Activated naive CD8-positive, alpha-beta T cell treated with anti-CD3 and anti-CD28 coated beads for 36 hours (primary cell): Measurements from ENCODE around the gene NCKAP5. TPM values are rescaled to one million over a fixed set of nuclear protein-coding genes. Genes with fewer than 3 reads are reported as not detected.

Experiments used
- DNase-seq: peaks from one replicate; pipeline ENCODE4 v3.0.0; 2021
- H3K27ac Mint-ChIP-seq: one replicate; pipeline ENCODE4 v1.8.0; 2022; ENCODE audit warnings: mild to moderate bottlenecking, moderate library complexity, mixed read lengths
- H3K27me3 Mint-ChIP-seq: one replicate; pipeline ENCODE4 v1.8.0; 2022; ENCODE audit warnings: mild to moderate bottlenecking, mixed read lengths
- H3K36me3 Mint-ChIP-seq: one replicate; pipeline ENCODE4 v1.8.0; 2021; ENCODE audit warnings: mild to moderate bottlenecking, mixed read lengths
- H3K4me1 Mint-ChIP-seq: one replicate; pipeline ENCODE4 v1.8.0; 2021; ENCODE audit warnings: mixed read lengths
- H3K4me3 Mint-ChIP-seq: one replicate; pipeline ENCODE4 v1.8.0; 2022; ENCODE audit warnings: mild to moderate bottlenecking, moderate library complexity, mixed read lengths
- H3K9me3 Mint-ChIP-seq: one replicate; pipeline ENCODE4 v1.8.0; 2022; ENCODE audit warnings: mixed read lengths
- total RNA-seq, 2 experiments: library from RNA; stranded (reverse); gene quantifications; one replicate each; pipeline ENCODE4 v1.2.3, GENCODE V29; 2021

NCKAP5 gene
- total RNA-seq, 2 experiments from 2014 or later, result not detected

DNA sequence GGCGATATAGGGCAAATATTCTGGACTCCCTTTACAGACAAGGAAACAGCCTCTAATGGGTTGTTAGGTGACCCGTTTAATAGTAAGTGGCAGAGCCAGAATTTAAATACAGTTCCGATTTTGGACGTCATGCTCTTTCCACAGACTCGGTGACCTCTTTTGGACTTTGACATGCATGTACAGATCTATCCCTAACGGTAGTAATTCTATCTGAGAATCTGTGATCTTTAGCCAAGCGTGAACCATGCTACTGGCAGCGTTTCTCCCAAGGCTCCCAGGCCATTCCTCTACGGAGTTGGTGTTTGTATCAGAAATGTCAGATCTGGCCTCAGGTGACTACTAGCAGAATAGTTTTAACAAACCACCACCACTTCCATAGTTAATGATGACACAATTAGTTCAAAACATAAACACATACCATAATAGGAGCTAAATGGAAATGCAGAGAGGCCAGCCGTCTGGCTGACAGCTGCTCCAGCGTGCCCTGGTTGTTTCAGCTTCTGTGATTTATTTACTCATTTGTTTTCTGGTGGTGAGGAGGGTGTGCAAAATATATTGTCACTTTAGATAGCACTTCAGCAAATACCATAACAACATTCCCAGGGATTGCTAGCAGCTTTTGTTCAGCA lies 593.7 kb downstream of the NCKAP5 start:
- H3K36me3 Mint-ChIP-seq, result no peaks in the 10 kb centered on the region
- H3K27ac Mint-ChIP-seq, result no peak overlapping the region
- H3K4me1 Mint-ChIP-seq, result no peaks in the 10 kb centered on the region
- H3K9me3 Mint-ChIP-seq, result peaks cover 1% of the 10 kb centered on the region
- H3K27me3 Mint-ChIP-seq, result no peaks in the 10 kb centered on the region
- no peak overlapping the region for H3K4me3 Mint-ChIP-seq
- DNase-seq, result no peak

DNA sequence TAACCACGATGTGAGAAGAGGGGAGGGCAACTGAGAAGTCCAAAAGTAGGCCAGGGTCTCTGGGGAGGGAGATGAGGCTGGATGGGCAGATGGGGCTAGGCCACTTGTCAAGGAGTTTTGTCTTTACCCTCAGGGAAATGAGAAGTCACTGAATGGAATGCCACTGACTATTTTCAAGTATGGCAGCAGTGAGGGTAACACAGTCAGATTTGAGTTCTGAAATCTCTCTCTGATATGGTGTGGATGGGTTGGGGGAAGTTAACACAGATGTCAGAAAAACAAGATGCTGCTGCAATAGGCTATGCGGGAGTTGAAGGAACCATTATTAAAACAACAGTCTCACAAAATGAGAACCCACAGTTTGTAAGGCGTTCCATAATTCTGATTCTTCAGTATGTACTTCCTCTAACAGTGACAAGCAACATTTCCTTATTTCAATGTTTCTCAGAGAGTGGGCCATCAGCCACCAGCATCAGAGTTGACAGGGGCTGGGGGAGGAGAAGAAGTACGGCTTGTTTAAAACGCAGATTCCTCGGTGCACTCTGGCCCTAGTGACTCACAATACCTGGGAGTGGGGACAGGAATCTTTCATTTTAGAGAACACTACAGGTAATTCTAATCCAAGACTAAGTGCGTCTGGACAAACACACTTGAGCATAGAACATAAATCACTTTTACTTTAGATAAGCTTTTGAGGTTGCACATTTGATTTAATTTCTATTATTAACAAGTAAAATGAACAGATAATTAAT lies 596.8 kb downstream of the NCKAP5 start:
- no peaks in the 10 kb centered on the region for H3K9me3 Mint-ChIP-seq
- no peaks in the 10 kb centered on the region for H3K4me1 Mint-ChIP-seq
- no peak for DNase-seq
- H3K27ac Mint-ChIP-seq, result no peak overlapping the region
- H3K27me3 Mint-ChIP-seq, result no peaks in the 10 kb centered on the region
- H3K4me3 Mint-ChIP-seq, result no peak overlapping the region
- no peaks in the 10 kb centered on the region for H3K36me3 Mint-ChIP-seq

DNA sequence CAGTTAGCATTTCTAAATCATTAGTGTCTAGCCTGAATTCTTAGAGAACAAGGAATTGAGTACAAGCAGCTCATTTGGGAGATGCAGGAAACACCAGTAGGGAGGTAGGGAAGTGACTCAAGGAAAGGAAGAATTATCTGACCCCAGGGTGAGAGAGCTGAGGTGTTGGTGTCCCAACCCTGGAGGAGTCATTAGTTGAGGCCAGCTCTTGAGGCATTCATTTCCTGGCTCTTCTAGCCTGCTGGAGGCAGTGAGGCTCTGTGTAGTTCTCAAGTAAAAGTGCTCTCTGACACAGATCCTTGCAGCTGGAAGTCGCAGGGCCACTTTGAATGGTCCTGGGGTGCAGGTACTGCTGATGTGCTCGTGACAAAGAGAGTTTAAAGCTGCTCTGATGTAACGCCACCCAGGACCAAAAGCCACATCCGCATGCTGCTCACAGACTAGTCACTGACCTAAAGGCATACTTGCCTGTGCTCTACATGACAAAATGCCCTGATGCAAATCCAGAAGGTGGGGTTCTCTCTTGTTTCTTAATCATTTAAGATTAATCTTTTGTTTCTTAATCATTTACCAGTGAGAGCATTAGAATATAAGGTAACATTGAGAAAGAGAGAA lies 598.8 kb downstream of the NCKAP5 start:
- Mint-ChIP-seq H3K9me3 (no peaks in the 10 kb centered on the region), H3K27me3 (no peaks in the 10 kb centered on the region), H3K4me3 (no peak overlapping the region), H3K27ac (no peak overlapping the region), H3K4me1 (no peaks in the 10 kb centered on the region), H3K36me3 (no peaks in the 10 kb centered on the region)
- DNase-seq, result no peak

DNA sequence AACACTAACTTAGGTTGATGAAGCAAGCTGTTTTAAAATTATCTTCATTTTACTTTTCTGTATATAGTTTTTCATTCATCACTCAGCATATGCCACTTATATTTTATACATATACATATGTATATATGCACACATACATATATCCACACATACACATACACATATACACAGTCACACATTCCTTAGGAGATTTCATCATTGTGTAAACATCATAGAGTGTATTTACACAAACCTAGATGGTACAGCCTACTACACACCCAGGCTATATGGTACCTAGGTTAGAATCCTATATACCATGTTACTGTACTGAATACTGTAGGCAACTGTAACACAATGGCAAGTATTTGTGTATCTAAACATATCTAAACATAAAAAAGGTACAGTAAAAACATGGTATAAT lies 602.8 kb downstream of the NCKAP5 start:
- DNase-seq, result no peak
- no peaks in the 10 kb centered on the region for H3K27me3 Mint-ChIP-seq
- no peak overlapping the region for H3K27ac Mint-ChIP-seq
- H3K9me3 Mint-ChIP-seq, result no peaks in the 10 kb centered on the region
- H3K4me3 Mint-ChIP-seq, result no peak overlapping the region
- H3K36me3 Mint-ChIP-seq, result no peaks in the 10 kb centered on the region
- no peaks in the 10 kb centered on the region for H3K4me1 Mint-ChIP-seq

DNA sequence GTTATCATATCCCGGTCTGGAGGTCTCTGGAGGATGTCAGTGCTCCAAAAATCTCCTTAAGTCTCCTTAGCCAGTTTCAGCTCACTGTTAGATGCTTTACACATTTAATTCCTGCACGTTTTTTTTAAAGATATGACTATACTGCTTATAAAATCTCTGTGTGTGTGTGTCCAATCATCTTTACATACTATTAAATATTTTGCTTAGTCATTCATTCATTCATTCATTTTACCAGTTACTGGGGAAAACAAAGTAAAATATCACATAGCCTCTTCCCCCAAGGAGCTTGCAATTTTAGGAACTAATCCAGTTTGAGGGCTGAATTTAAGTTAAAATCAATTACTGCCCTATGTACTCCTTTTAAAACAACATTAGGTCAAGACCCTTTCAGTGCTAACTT lies 605.1 kb downstream of the NCKAP5 start:
- Mint-ChIP-seq H3K9me3 (no peaks in the 10 kb centered on the region), H3K4me3 (no peak overlapping the region), H3K27me3 (no peaks in the 10 kb centered on the region), H3K4me1 (no peaks in the 10 kb centered on the region), H3K27ac (no peak overlapping the region), H3K36me3 (no peaks in the 10 kb centered on the region)
- DNase-seq, result no peak

DNA sequence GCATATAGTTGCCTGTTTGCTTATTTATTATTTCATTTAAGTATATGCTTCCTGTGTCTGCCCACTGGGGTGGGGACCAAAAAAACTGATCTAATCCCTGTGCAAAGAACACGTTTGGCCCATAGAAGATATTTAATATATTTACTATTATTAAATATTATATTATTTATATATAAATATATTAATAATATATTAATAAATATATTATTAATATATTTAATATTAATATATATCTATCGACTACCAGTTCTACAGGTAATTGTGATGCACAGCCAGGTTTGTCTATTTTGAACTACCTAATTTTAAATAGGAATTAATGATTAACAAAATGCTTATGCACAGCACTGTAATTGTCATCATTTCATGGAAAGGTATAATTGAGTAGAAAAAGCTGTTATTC lies 609.4 kb downstream of the NCKAP5 start:
- peaks cover 1% of the 10 kb centered on the region for H3K9me3 Mint-ChIP-seq
- H3K27me3 Mint-ChIP-seq, result no peaks in the 10 kb centered on the region
- no peak overlapping the region for H3K27ac Mint-ChIP-seq
- no peaks in the 10 kb centered on the region for H3K36me3 Mint-ChIP-seq
- H3K4me3 Mint-ChIP-seq, result no peak overlapping the region
- H3K4me1 Mint-ChIP-seq, result no peaks in the 10 kb centered on the region
- DNase-seq, result no peak

DNA sequence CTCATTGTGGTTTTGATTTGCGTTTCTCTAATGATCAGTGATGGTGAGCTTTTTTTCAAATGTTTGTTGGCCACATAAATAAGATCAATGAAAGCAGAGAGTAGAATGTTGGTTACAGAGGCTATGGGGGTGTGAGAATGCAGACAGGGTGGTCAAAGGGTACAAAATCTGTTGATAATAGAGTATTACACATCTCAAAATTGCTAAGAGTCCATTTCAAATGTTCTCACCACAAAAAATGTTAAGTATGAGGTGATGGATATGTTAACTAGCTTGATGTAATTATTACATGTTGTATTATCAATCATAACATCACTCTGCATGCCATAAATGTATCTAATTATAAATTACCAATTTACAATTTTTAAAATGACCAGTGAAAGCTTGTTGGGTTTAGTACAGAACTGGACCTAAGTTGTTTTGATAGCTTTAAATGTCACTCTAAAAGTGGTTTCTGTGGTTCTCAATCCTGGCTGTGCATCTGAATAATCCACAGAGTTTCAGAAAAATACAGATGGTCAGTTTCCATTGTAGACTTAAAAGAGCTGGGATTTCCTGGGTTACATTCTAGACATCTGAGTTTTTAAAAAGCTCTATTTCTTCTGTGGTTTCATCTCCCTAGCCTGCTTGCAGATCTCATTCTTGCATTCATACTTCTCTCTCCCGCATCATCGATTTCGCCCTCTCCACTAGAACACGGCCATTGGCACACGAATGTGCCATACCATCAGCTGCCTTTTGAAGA lies 612.2 kb downstream of the NCKAP5 start:
- Mint-ChIP-seq H3K4me1 (no peaks in the 10 kb centered on the region), H3K27ac (no peak overlapping the region), H3K4me3 (no peak overlapping the region), H3K9me3 (peaks cover 1% of the 10 kb centered on the region), H3K36me3 (no peaks in the 10 kb centered on the region), H3K27me3 (no peaks in the 10 kb centered on the region)
- DNase-seq, result no peak

DNA sequence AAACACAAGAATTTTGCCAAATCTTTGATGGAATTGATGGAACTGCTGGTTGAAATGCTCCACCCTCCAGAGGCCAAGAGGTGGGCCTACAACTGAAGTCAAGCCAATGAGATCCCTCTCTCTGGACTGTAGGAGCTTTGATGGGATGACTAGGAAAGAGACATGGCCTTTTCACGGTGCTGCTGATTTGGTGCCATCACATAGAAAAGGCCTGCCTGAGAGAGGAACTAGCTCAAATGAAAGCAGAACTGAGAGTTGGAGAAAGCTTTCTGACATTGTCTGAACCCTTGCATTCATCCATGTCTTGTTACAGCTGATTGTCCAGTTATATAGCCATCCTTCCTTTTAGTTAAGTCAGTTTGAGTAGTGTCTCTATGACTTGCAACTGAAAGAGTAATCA lies 614.5 kb downstream of the NCKAP5 start:
- peaks cover 2% of the 10 kb centered on the region for H3K9me3 Mint-ChIP-seq
- H3K4me3 Mint-ChIP-seq, result no peak overlapping the region
- H3K36me3 Mint-ChIP-seq, result no peaks in the 10 kb centered on the region
- no peak for DNase-seq
- H3K27ac Mint-ChIP-seq, result no peak overlapping the region
- no peaks in the 10 kb centered on the region for H3K27me3 Mint-ChIP-seq
- no peaks in the 10 kb centered on the region for H3K4me1 Mint-ChIP-seq

DNA sequence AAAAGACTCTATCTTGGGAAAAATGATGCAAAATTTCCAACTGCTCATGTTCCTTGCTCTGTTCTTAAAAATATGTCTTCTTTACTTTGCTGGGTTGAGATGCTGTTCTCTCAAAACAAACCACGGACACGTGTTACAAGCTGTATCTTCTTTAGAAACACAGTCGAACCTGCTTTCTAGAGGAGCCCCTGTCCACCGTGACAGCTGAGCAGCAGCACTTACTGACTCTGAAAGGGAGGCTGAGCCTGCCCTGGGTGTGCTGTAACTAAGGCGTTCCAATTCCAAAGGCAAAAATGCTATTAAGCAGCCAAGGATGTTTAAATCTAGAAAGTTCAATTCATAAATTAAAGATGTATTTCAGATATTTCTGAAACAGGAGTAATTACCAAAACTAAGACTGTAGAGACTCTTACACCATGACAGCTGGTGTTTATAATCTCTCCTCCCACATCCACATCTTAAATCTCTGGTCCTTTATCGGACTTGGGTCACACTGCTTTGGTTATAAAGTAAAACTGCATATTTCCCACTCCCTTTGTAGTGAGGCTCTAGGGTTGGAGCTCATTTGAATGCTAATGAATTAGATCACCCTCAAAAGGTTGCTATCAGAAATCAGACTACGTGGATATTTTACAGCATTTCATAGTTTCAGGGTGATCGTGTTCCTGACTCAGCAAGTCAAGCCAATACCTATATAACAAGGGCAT lies 617.1 kb downstream of the NCKAP5 start:
- Mint-ChIP-seq H3K4me3 (no peak overlapping the region), H3K9me3 (peaks cover 3% of the 10 kb centered on the region), H3K27me3 (no peaks in the 10 kb centered on the region), H3K4me1 (no peaks in the 10 kb centered on the region), H3K36me3 (no peaks in the 10 kb centered on the region), H3K27ac (no peak overlapping the region)
- no peak for DNase-seq

DNA sequence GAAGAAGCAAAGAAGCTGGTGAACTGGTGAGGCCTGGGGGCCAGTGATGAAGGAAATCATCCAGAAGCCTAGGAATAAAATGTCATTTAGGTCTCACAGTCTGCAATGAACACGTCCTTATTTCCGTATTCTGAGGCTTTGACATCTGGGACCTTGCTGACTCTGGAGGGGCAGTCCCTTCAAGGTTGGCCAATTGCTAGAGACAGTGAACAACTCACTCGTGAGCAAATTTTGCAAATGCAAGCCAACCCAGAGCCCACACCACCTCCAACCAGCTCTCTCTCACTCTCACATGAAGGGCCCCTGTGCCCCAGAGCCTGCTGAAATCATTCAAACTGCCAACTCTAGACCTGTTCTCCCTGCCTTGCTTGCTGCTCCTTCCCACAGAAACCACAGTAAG lies 619.2 kb downstream of the NCKAP5 start:
- H3K4me1 Mint-ChIP-seq, result no peaks in the 10 kb centered on the region

DNA sequence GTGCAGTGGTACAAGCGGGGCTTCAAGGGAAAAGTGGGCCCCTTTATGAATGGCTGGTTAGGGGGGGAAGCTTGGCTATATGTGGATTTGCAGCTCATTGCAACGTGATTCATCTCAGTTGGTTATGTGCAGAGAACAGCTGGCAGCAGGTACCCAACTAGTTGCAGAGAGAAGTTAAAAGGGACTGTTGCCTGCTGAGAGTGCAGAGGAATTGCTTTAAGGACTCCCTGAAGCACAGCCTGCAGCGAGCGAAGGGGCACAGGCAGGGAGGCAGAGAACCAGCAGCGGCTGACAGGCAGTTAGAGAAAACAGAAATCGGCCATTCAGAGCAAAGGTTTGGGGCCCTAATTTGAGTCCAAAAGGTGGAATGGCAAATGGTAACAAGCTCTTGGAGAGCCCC lies 620.1 kb downstream of the NCKAP5 start:
- no peak for DNase-seq
- no peaks in the 10 kb centered on the region for H3K36me3 Mint-ChIP-seq
- H3K4me1 Mint-ChIP-seq, result no peaks in the 10 kb centered on the region
- no peak overlapping the region for H3K4me3 Mint-ChIP-seq
- no peak overlapping the region for H3K27ac Mint-ChIP-seq
- H3K27me3 Mint-ChIP-seq, result no peaks in the 10 kb centered on the region
- H3K9me3 Mint-ChIP-seq, result peaks cover 1% of the 10 kb centered on the region

More for the DNA sequence above, 619.2 kb downstream of the NCKAP5 start:
- Mint-ChIP-seq H3K9me3 (peaks cover 1% of the 10 kb centered on the region), H3K27me3 (no peaks in the 10 kb centered on the region), H3K36me3 (no peaks in the 10 kb centered on the region), H3K27ac (no peak overlapping the region), H3K4me3 (no peak overlapping the region)
- no peak for DNase-seq

DNA sequence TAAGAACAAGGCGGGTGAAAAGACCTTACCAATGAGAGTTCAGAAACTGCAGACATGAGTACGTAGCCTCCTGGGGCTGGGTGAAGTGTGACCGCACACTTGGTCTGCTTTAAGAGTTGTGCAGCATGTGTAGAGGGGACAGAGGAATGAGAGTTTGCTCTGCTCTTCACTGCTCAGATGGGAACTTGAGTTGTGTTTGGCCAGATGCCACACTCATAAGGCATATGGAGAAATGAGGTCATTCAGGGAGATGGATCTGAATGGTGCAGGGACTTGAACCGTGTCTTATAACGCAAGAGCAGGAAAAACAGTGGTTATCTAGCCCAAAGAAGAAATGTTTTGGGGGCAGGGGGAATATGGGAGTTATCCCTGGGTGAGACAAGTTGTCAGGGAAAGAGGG lies 624.4 kb downstream of the NCKAP5 start:
- H3K27me3 Mint-ChIP-seq, result no peaks in the 10 kb centered on the region
- H3K9me3 Mint-ChIP-seq, result peaks cover 1% of the 10 kb centered on the region
- no peak overlapping the region for H3K4me3 Mint-ChIP-seq
- H3K4me1 Mint-ChIP-seq, result no peaks in the 10 kb centered on the region
- no peaks in the 10 kb centered on the region for H3K36me3 Mint-ChIP-seq
- H3K27ac Mint-ChIP-seq, result no peak overlapping the region
- no peak for DNase-seq

DNA sequence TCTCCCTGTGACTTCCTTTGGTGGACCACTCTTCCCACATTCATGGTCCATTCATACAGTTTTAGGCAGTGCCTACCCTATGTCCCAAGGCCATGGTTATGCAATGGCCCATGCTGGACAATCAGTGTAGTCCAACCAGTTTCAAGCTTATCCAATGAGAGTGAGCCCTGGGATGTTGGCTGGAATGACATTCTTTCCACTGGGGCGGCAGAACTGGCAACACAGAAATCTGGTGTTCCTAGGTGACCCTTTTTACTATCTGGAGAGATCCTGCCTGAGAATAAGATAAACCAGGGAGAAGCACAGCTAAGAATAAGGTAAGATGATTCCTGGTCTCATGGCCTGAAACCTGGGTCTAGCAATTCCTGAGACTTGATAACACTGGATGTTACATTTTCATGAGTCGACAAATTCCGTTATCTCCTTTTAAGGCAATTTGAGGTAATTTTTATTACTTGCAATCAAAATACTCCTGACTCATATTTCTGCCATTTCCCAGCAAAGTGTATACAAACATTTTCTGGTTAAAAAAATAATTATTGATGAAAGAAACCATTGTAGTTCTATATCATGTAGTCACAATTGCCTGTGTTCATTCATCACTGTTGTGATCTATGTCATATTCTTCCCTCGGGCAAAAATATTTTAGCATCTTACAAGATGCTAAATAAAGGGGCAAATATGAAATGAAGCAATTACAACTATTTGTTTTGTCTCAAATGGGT lies 626.8 kb downstream of the NCKAP5 start:
- Mint-ChIP-seq H3K9me3 (no peaks in the 10 kb centered on the region), H3K4me1 (no peaks in the 10 kb centered on the region), H3K36me3 (no peaks in the 10 kb centered on the region), H3K4me3 (no peak overlapping the region), H3K27me3 (no peaks in the 10 kb centered on the region), H3K27ac (no peak overlapping the region)
- no peak for DNase-seq

DNA sequence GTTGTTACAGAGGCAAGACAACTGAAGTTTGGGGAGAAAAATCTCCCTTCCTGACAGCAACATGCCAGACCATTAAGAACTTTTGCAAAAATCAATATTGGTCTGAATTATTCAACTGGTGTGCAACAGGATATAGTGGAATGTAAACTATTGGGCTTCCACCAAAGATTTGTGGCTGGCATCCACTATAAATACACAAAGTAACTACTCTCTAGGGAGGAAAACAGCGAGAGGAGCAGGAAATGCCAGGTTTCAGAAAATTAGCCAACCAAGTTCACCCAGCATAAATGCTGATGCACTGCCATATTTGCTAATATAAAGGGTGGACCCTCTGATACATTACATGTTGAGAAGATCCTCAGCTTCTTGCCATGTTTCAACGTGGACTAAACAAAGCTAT lies 630.6 kb downstream of the NCKAP5 start:
- no peak overlapping the region for H3K4me3 Mint-ChIP-seq
- H3K27me3 Mint-ChIP-seq, result peaks cover 1% of the 10 kb centered on the region
- no peak overlapping the region for H3K27ac Mint-ChIP-seq
- no peaks in the 10 kb centered on the region for H3K4me1 Mint-ChIP-seq
- no peaks in the 10 kb centered on the region for H3K9me3 Mint-ChIP-seq
- no peaks in the 10 kb centered on the region for H3K36me3 Mint-ChIP-seq
- DNase-seq, result no peak
